Neural cell (in vitro differentiated cells): ENCODE measurements around the gene RERE.

Source experiments
- REST ChIP-seq: IDR thresholded peaks from 2 replicates; pipeline ENCODE4 v1.6.1; 2012; ENCODE audit warnings: borderline replicate concordance
- TF ChIP-seq, protein P1 (sequence below): fragments of 450-650 bp; IDR thresholded peaks from 2 replicates; pipeline ENCODE4 v1.5.1; 2014; ENCODE audit warnings: antibody characterized with exemption, mild to moderate bottlenecking, moderate library complexity; ENCODE audit not compliant: poor library complexity, severe bottlenecking

DNA sequence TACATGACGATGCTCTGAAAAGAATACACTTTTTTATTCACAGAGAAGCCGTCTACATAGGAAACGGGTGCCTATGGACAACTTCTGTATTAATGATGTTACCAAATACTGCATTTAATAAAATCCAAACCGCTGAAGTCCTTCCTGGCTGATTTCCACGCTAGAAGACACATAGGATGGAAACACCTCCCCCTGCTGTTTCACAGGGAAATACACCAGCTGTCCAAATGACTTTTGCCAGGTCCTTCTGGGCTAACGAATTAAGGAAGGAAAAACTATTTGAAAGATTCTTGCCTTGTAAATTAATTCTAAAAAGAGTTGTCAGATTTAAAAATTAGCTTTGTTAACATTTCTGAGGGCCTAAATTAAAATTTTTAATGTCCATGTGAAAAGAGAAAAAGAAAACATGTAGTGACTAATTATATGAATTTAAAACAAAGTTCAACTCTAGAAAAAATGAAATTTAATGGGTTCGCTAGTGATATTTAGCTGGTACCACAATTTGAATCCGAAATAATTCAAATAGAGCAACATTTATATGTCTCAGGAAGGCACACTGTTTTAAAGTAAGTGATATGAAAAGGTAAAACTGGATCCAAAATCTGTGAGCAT is 146.0 kb downstream of the RERE start:
- TF ChIP-seq, protein P1, sequence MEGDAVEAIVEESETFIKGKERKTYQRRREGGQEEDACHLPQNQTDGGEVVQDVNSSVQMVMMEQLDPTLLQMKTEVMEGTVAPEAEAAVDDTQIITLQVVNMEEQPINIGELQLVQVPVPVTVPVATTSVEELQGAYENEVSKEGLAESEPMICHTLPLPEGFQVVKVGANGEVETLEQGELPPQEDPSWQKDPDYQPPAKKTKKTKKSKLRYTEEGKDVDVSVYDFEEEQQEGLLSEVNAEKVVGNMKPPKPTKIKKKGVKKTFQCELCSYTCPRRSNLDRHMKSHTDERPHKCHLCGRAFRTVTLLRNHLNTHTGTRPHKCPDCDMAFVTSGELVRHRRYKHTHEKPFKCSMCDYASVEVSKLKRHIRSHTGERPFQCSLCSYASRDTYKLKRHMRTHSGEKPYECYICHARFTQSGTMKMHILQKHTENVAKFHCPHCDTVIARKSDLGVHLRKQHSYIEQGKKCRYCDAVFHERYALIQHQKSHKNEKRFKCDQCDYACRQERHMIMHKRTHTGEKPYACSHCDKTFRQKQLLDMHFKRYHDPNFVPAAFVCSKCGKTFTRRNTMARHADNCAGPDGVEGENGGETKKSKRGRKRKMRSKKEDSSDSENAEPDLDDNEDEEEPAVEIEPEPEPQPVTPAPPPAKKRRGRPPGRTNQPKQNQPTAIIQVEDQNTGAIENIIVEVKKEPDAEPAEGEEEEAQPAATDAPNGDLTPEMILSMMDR = peak; percentile 59
- TF ChIP-seq REST = no peak
